GM23248 (cell line): ENCODE results near the gene PNRC1.

ENCODE experiments used
- EZH2 ChIP-seq: fragments of 200-600 bp; sonication (generic); IDR thresholded peaks from 2 replicates; pipeline ENCODE4 v1.6.1; 2018; ENCODE audit warnings: antibody characterized with exemption, mild to moderate bottlenecking; ENCODE audit not compliant: insufficient read depth, poor library complexity, severe bottlenecking
- EZH2phosphoT487 ChIP-seq: fragments of 200-600 bp; sonication (generic); IDR thresholded peaks from 2 replicates; pipeline ENCODE4 v1.6.1; 2018; ENCODE audit warnings: antibody characterized with exemption, moderate library complexity, mild to moderate bottlenecking, low read depth; ENCODE audit not compliant: insufficient read depth

- TF ChIP-seq EZH2: no peak
- no peak for TF ChIP-seq EZH2phosphoT487
These were observed 29.9 kb upstream of the PNRC1 start for GRCh38 chr6:89050697-89051096.
